GM12878 (cell line): ENCODE results near the gene ATP8A1. TPM values are rescaled to one million over a fixed set of nuclear protein-coding genes. Genes with fewer than 3 reads are reported as not detected.

Source experiments
- ATAC-seq: fragments of 200-7000 bp; cut with Tn5 transposase; 3 replicates; pipeline ENCODE4 v1.9.1; 2020; ENCODE audit warnings: mild to moderate bottlenecking, moderate library complexity
- BruUV-seq: library from RNA; stranded (reverse); fragments of 400-500 nt; replicated peaks from 2 replicates; lab custom pipeline; 2021; lab: Mats Ljungman, UMichigan
- CTCF ChIA-PET: fragments of 300-600 bp; sonication (Branson Sonifier 250); formaldehyde crosslinking; extraction: SDS; loops from one replicate; lab custom pipeline; 2021; ENCODE audit warnings: inconsistent platforms; lab: Yijun Ruan, JAX
- POLR2A ChIA-PET: fragments of 350-600 bp; formaldehyde crosslinking; extraction: SDS; loops from one replicate; lab custom pipeline; 2021; ENCODE audit warnings: inconsistent platforms; lab: Charles Lee
- RAD21 ChIA-PET: fragments of 300-600 bp; sonication (Branson Sonifier 250); formaldehyde crosslinking; loops from one replicate; lab custom pipeline; 2023; ENCODE audit warnings: antibody characterized with exemption; ENCODE audit not compliant: unreplicated experiment; lab: Charles Lee
- SMC1A ChIA-PET: fragments of 300-600 bp; sonication (Branson Sonifier 250); formaldehyde crosslinking; loops from one replicate; lab custom pipeline; 2023; ENCODE audit not compliant: unreplicated experiment, uncharacterized antibody; lab: Charles Lee
- DNase-seq: peaks from one replicate; pipeline ENCODE4 v3.0.0-alpha.2; 2011; ENCODE audit warnings: low read depth, low spot score
- FAIRE-seq: peaks from 3 replicates; lab custom pipeline; 2011; peaks lifted over from hg19 to GRCh38; lab: Jason Lieb, UNC
- H2AFZ ChIP-seq: 2 replicates; pipeline ENCODE4 v1.6.0; 2011; ENCODE audit warnings: low read depth, low read length, control low read depth; ENCODE audit not compliant: control insufficient read depth
- H3K27ac ChIP-seq: 2 replicates; pipeline ENCODE4 v1.5.1; 2011; ENCODE audit warnings: control low read depth; ENCODE audit not compliant: control insufficient read depth, insufficient read depth
- H3K27me3 ChIP-seq, 2 experiments: replicated peaks in 1 of 2; 2 replicates each; pipeline versions ENCODE4 v1.6.0 to v1.6.1; 2011; ENCODE audit warnings: low read length in 1 of 2; ENCODE audit not compliant: control insufficient read depth in 2 of 2, insufficient read depth in 2 of 2
- H3K36me3 ChIP-seq, 2 experiments: 2 replicates each; pipeline ENCODE4 v1.5.1; 2011; ENCODE audit warnings: low read length in 1 of 2; ENCODE audit not compliant: control insufficient read depth in 2 of 2, insufficient read depth in 2 of 2
- H3K4me1 ChIP-seq: 2 replicates; pipeline ENCODE4 v1.6.1; 2011; ENCODE audit warnings: mild to moderate bottlenecking, low read length, moderate library complexity, mixed read lengths; ENCODE audit not compliant: control insufficient read depth, insufficient read depth
- H3K4me2 ChIP-seq: 2 replicates; pipeline ENCODE4 v1.6.0; 2011; ENCODE audit warnings: control low read depth; ENCODE audit not compliant: control insufficient read depth, insufficient read depth
- H3K4me3 ChIP-seq: fragments of 200-600 bp; sonication (generic); 2 replicates; pipeline ENCODE4 v1.5.1; 2016
- H3K79me2 ChIP-seq: 2 replicates; pipeline ENCODE4 v1.6.0; 2011; ENCODE audit warnings: low read length; ENCODE audit not compliant: control insufficient read depth, insufficient read depth
- H3K9ac ChIP-seq: 2 replicates; pipeline ENCODE4 v1.8.0; 2011; ENCODE audit warnings: low read length, control low read depth, mixed read lengths; ENCODE audit not compliant: control insufficient read depth, insufficient read depth
- H3K9me3 ChIP-seq: replicated peaks from 3 replicates; pipeline ENCODE4 v1.5.1; 2011; ENCODE audit warnings: mild to moderate bottlenecking, low read length; ENCODE audit not compliant: control insufficient read depth, insufficient read depth
- H4K20me1 ChIP-seq: 2 replicates; pipeline ENCODE4 v1.6.0; 2011; ENCODE audit not compliant: control insufficient read depth, insufficient read depth
- CEBPZ ChIP-seq: fragments of 150-350 bp; IDR thresholded peaks from 2 replicates; pipeline ENCODE4 v1.6.1; 2016; ENCODE audit warnings: low read depth, low read length
- E2F8 ChIP-seq: fragments of 450-650 bp; IDR thresholded peaks from 2 replicates; pipeline ENCODE4 v1.6.1; 2018; ENCODE audit warnings: mild to moderate bottlenecking, low read depth, moderate library complexity; ENCODE audit not compliant: partially characterized antibody
- FOXK2 ChIP-seq: fragments of 450-650 bp; IDR thresholded peaks from 2 replicates; pipeline ENCODE4 v1.6.1; 2017; ENCODE audit warnings: mild to moderate bottlenecking, moderate library complexity
- KDM1A ChIP-seq: fragments of 200-600 bp; sonication (generic); IDR thresholded peaks from 2 replicates; pipeline ENCODE4 v1.6.1; 2016; ENCODE audit warnings: borderline replicate concordance
- MYB ChIP-seq: fragments of 150-350 bp; IDR thresholded peaks from 2 replicates; pipeline ENCODE4 v1.6.1; 2014; ENCODE audit warnings: mild to moderate bottlenecking, low read depth, low read length, borderline replicate concordance
- NFIC ChIP-seq: IDR thresholded peaks from 2 replicates; pipeline ENCODE4 v1.6.1; 2012; ENCODE audit warnings: low read depth, mild to moderate bottlenecking, inconsistent platforms, low read length, moderate library complexity
- RFX5 ChIP-seq: IDR thresholded peaks from 2 replicates; pipeline ENCODE4 v1.6.1; 2011; ENCODE audit warnings: low read depth, low read length, improper control_type of control experiment
- RUNX3 ChIP-seq: IDR thresholded peaks from 2 replicates; pipeline ENCODE4 v1.6.1; 2012; ENCODE audit warnings: low read length, inconsistent platforms
- SIN3A ChIP-seq: IDR thresholded peaks from 2 replicates; pipeline ENCODE4 v1.6.1; 2012; ENCODE audit warnings: low read depth, low read length, improper control_type of control experiment
- SPI1 ChIP-seq: IDR thresholded peaks from 2 replicates; pipeline ENCODE4 v1.6.1; 2011; ENCODE audit warnings: low read depth, mild to moderate bottlenecking, low read length, moderate library complexity, borderline replicate concordance; ENCODE audit not compliant: insufficient read depth
- TCF7 ChIP-seq: IDR thresholded peaks from 2 replicates; pipeline ENCODE4 v1.6.1; 2014; ENCODE audit warnings: antibody characterized with exemption, borderline replicate concordance
- USF1 ChIP-seq: IDR thresholded peaks from 2 replicates; pipeline ENCODE4 v1.6.1; 2011; ENCODE audit warnings: borderline replicate concordance, low read depth, mild to moderate bottlenecking, moderate library complexity, mixed read lengths, low read length; ENCODE audit not compliant: insufficient read depth; ENCODE audit errors: extremely low read length
- WGBS: methylation state at CpG from one replicate; pipeline ENCODE4 v1.1.6; 2016; ENCODE audit warnings: low lambda C conversion rate; ENCODE audit not compliant: insufficient replicate concordance, insufficient coverage; ENCODE audit errors: missing lambda C conversion rate; 5-methylcytosine and 5-hydroxymethylcytosine counted together
- in situ Hi-C: fragments of 300-500 bp; cut with MboI; formaldehyde crosslinking; loops from 9 replicates; pipeline ENCODE4 v1.14.3; 2018; ENCODE audit warnings: mixed read lengths
- intact Hi-C: fragments of 100-400 bp; cut with micrococcal nuclease; formaldehyde crosslinking; loops from one replicate; pipeline ENCODE4 v1.14.2; 2022; ENCODE audit not compliant: unreplicated experiment
- polyA plus RNA-seq, 11 experiments: library from polyadenylated mRNA; depleted of rRNA in 4 of 11; unstranded in 6 of 11; stranded (reverse) in 5 of 11; fragments of >200 nt; fragmentation: Nextera tagmentation in 4 of 11; fragmentation: Illumina TruSeq in 1 of 11; extraction: Ambion mirVana in 4 of 11; extraction: Trizol in 1 of 11; gene quantifications; 1 replicate in 1 of 11; 2 replicates in 10 of 11; pipeline versions ENCODE4 v1.2.1 to v1.2.3, GENCODE V29; 2011 to 2016; ENCODE audit warnings: inconsistent platforms in 2 of 11, missing spikeins in 2 of 11, low read depth in 1 of 11
- total RNA-seq, 4 experiments: library from RNA; depleted of rRNA in 3 of 4; stranded (reverse); fragments of >200 nt in 3 of 4; fragmentation: Illumina TruSeq in 1 of 4; extraction: Trizol in 1 of 4; gene quantifications; 2 replicates each; pipeline versions ENCODE4 v1.2.1 to v1.2.3, GENCODE V29; 2013 to 2021

ATP8A1 gene
- total and polyA plus RNA-seq, 10 of the 15 experiments (the other 5 are each of a cell fraction or from before 2014, with no cell fraction given): 9.0 to 116 (median 37.3) TPM

- FAIRE-seq (no peak), DNase-seq (no peak), ATAC-seq (peak; percentile 62)
- WGBS: 93% methylated on average over 1 of the region's 1 CpG
- intact Hi-C loops: no loop called here
- SMC1A ChIA-PET: interaction anchor here (0.9 to 5.1 kb wide), 13 partner anchors 9 to 137 kb away, joined by 3 to 31 read pairs (median 6); partner anchors contain the start of gene ATP8A1
- BruUV-seq: no TSS peak
- CTCF ChIA-PET: interaction anchor here (1.2 to 2.5 kb wide), 9 partner anchors 9 to 159 kb away, joined by 3 to 10 read pairs (median 6); partner anchors contain the start of gene ATP8A1
- POLR2A ChIA-PET: interaction anchor here (1.0 to 1.6 kb wide), 3 partner anchors 13 to 21 kb away, joined by 3 to 6 read pairs (median 3); partner anchors contain the start of gene ATP8A1
- peaks cover 4% of the 10 kb centered on the region; the same call in 2 of the 3 replicates for H3K9me3 ChIP-seq
- H3K27ac ChIP-seq: no peak overlapping the region
- H2AFZ ChIP-seq: no peak overlapping the region
- no peaks in the 10 kb centered on the region for H3K36me3 ChIP-seq
- no peak overlapping the region for H3K9ac ChIP-seq
- H3K4me1 ChIP-seq: peaks cover 6% of the 10 kb centered on the region; the same call in 1 of the 2 replicates
- in situ Hi-C loops: no loop called here
- 0 out of 2 replicates have a peak overlapping the region, but pooled peaks have one; percentile 25 for H3K4me2 ChIP-seq
- H4K20me1 ChIP-seq: no peaks in the 10 kb centered on the region
- RAD21 ChIA-PET: interaction anchor here (0.8 to 2.6 kb wide), 9 partner anchors 9 to 111 kb away, joined by 3 to 13 read pairs (median 4); partner anchors contain the start of gene ATP8A1
- no peak overlapping the region for H3K4me3 ChIP-seq
- TF ChIP-seq KDM1A: no peak
- no peak for TF ChIP-seq MYB
- no peak for TF ChIP-seq FOXK2
- TF ChIP-seq NFIC: peak; percentile 50; the same call in 1 of the 2 replicates
- no peak for TF ChIP-seq RFX5
- no peak for TF ChIP-seq CEBPZ
- TF ChIP-seq USF1: no peak
- TF ChIP-seq SIN3A: no peak
- TF ChIP-seq TCF7: peak; percentile 50; the same call in 1 of the 2 replicates
- TF ChIP-seq SPI1: peak; percentile 88
- TF ChIP-seq E2F8: no peak
- TF ChIP-seq RUNX3: peak; percentile 20; the same call in 1 of the 2 replicates
- H3K27me3 ChIP-seq: no peaks in the 10 kb centered on the region
- H3K79me2 ChIP-seq: no peaks in the 10 kb centered on the region
Observed at GRCh38 chr4:42678512-42678911, 21.6 kb upstream of the ATP8A1 start.
